RWPE2 (cell line): ENCODE results near the gene TAP1.

Source experiments
- ATAC-seq: fragments of 200-7000 bp; cut with Tn5 transposase; 3 replicates; pipeline ENCODE4 v1.9.1; 2021; ENCODE audit warnings: low read depth
- DNase-seq: peaks from one replicate; pipeline ENCODE4 v3.0.0-alpha.2; 2020; ENCODE audit warnings: low spot score
- H3K27ac ChIP-seq: fragments of 450-650 bp; 2 replicates; pipeline ENCODE4 v1.5.1; 2017; ENCODE audit warnings: mild to moderate bottlenecking; ENCODE audit not compliant: poor library complexity, severe bottlenecking
- H3K27me3 ChIP-seq: fragments of 250-450 bp; sonication (Bioruptor Pico); 2 replicates; pipeline ENCODE4 v1.5.1; 2021; ENCODE audit warnings: mild to moderate bottlenecking, moderate library complexity; ENCODE audit not compliant: insufficient read depth, poor library complexity, severe bottlenecking
- H3K36me3 ChIP-seq: fragments of 250-450 bp; sonication (Bioruptor Pico); 2 replicates; pipeline ENCODE4 v1.5.1; 2020; ENCODE audit warnings: low read depth, mild to moderate bottlenecking, moderate library complexity
- H3K4me1 ChIP-seq: fragments of 250-450 bp; sonication (Bioruptor Pico); 2 replicates; pipeline ENCODE4 v1.5.1; 2021; ENCODE audit warnings: mild to moderate bottlenecking, moderate library complexity; ENCODE audit not compliant: insufficient read depth, poor library complexity, severe bottlenecking
- H3K4me3 ChIP-seq: fragments of 250-450 bp; sonication (Bioruptor Pico); 2 replicates; pipeline ENCODE4 v1.5.1; 2021; ENCODE audit warnings: mild to moderate bottlenecking, moderate library complexity; ENCODE audit not compliant: severe bottlenecking
- H3K9me3 ChIP-seq: fragments of 250-450 bp; sonication (Bioruptor Pico); 2 replicates; pipeline ENCODE4 v1.5.1; 2021; ENCODE audit warnings: mild to moderate bottlenecking, moderate library complexity; ENCODE audit not compliant: severe bottlenecking
- TF ChIP-seq, protein P1 (sequence below): fragments of 450-650 bp; IDR thresholded peaks from one replicate; pipeline ENCODE4 v1.5.1; 2017; ENCODE audit warnings: mild to moderate bottlenecking, moderate library complexity; ENCODE audit not compliant: poor library complexity, severe bottlenecking

Gene TAP1

DNA sequence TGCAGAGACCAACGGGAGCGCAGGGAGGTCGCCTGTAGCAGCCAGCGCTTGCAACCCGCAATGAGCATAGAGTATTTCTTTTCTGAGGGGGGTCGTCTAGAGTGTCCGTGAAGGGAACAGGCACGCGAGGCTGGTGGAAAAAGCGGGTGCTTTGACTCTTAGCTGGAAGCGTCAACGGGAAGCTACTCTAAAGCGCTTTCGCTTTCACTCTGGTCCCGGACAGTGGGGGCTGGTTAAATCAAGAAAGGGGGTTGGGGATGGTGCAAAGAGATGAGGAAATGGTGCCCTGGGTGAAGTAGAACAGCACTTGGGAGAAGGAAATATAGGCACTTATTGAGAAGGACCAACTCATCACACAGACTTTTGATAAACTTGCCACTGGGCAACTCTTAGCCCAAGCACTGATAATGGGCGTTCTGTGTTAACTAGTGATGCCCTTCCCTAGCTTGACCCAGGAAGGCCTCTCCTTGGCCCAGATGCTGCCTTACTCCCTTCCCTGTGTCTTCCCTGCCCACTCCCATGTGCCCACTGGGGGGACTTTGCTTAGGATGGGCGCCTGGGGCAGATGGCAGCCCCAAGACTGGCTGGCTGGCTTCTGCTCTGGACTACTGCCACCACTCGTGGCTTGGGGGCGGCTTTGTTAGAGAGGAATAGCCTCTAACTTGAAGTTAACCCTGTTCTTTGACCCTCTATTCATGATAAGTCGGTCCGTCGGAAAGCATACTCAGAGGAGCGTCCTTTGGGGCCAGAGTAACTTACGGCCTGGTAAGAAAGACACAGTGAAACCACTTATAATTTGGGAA lies 1.1 kb upstream of the TAP1 start:
- TF ChIP-seq, protein P1, sequence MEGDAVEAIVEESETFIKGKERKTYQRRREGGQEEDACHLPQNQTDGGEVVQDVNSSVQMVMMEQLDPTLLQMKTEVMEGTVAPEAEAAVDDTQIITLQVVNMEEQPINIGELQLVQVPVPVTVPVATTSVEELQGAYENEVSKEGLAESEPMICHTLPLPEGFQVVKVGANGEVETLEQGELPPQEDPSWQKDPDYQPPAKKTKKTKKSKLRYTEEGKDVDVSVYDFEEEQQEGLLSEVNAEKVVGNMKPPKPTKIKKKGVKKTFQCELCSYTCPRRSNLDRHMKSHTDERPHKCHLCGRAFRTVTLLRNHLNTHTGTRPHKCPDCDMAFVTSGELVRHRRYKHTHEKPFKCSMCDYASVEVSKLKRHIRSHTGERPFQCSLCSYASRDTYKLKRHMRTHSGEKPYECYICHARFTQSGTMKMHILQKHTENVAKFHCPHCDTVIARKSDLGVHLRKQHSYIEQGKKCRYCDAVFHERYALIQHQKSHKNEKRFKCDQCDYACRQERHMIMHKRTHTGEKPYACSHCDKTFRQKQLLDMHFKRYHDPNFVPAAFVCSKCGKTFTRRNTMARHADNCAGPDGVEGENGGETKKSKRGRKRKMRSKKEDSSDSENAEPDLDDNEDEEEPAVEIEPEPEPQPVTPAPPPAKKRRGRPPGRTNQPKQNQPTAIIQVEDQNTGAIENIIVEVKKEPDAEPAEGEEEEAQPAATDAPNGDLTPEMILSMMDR: no peak
- Histone ChIP-seq H3K4me3 (peak overlapping the region; percentile 55), H3K27ac (peak overlapping the region; percentile 63), H3K4me1 (no peaks in the 10 kb centered on the region), H3K27me3 (no peaks in the 10 kb centered on the region), H3K36me3 (peaks cover 21% of the 10 kb centered on the region), H3K9me3 (no peaks in the 10 kb centered on the region)
- no peak for ATAC-seq
- no peak for DNase-seq

DNA sequence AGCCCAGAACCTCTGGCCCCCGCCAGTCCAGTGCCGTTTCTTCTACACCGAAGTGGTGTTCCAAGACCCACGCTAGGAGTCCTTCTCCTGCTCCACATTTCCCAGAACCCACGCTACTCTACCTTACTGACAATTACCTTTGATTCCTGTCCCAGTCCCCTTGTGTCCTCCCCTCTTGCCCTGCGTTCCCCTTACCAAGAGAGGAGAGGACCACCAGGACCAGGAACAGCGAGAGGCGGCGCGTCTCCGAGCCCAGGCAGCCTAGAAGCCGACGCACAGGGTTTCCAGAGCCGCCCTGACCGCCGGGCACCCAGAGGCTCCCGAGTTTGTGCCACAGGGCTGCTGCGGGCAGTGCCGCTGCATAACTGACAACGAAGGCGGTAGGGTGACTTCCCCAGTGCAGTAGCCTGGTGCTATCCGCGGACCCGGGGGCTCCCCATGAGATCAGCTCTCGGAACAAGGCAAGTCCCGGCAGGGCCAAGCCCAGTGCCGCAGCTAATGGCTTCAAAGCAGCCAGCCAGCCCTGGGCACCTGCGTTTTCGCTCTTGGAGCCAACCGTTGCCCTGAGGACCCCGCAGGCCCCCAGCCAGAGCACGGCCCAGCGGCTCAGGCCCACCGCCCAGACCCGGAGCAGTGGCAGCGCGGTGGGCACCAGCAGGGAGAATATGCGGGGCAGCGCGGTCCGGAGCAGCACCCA lies 512 bp downstream of the TAP1 start:
- Histone ChIP-seq H3K27ac (peak overlapping the region; percentile 63), H3K4me3 (peak overlapping the region; percentile 55), H3K9me3 (no peaks in the 10 kb centered on the region), H3K36me3 (peaks cover 28% of the 10 kb centered on the region), H3K27me3 (no peaks in the 10 kb centered on the region), H3K4me1 (no peaks in the 10 kb centered on the region)
- TF ChIP-seq, protein P1: no peak
- ATAC-seq (peak; percentile 37), DNase-seq (no peak)

DNA sequence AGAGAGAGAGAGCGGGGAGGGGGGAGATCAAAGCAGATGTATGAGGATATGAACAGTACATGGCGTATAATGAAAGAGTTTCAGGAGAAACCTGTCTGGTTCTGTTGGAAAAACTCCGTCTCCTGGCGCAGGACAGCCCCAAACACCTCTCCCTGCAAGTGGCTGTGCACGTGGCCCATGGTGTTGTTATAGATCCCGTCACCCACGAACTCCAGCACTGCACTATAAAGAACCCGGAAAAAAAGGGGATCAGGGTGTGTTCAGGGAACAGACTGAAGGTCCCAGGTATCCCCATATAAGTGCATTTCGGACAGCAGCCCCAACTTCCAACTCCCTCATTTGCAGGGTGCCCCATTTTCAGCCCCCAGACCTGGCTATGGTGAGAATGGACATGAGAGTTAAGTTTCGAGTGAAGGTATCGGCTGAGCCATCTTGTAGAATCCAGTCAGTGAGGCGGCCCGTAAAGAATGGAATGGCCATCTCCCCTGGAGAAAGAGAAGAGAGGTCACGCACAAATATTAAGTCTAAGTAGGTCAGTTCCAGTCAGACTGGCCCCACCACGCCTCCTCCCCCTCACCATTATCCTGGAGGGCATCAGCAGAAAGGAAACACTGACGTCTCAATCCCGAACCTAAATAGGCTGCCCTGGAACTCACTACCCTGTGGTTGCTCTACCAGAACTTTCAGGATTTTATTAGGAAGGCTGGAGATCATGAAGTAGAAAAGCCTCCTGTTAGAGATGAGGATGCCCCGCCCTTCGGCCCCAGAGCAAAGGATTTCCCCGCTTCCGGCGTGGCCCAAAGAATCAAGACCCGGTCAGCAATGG lies 1.3 kb downstream of the TAP1 start:
- peaks cover 33% of the 10 kb centered on the region for H3K36me3 ChIP-seq
- peak overlapping the region; percentile 63 for H3K27ac ChIP-seq
- peak overlapping the region; percentile 55 for H3K4me3 ChIP-seq
- TF ChIP-seq, protein P1: no peak
- ATAC-seq (no peak), DNase-seq (no peak)
- H3K27me3 ChIP-seq: no peaks in the 10 kb centered on the region
- H3K4me1 ChIP-seq: no peaks in the 10 kb centered on the region
- H3K9me3 ChIP-seq: no peaks in the 10 kb centered on the region

DNA sequence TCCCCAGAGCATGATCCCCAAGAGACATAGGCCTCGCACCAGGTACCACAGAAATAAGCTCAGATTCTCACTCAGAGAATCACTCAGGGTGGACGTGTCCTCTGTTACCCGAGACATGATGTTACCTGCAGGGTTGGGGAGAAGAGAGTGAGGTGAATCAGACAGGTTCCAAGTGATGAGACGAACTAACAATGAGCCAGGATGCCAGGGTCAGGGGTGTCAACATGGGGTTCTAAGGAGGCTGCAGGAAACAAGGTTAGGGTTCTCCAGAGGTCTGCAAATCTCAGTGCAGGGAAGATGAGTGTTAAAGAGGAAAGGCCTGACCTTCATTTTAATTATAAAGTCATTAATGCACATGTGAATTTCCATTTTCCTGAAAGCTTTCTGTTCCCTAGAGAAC lies 2.5 kb downstream of the TAP1 start:
- Histone ChIP-seq H3K36me3 (peaks cover 41% of the 10 kb centered on the region), H3K4me3 (no peak overlapping the region), H3K9me3 (no peaks in the 10 kb centered on the region), H3K27me3 (no peaks in the 10 kb centered on the region), H3K27ac (no peak overlapping the region), H3K4me1 (no peaks in the 10 kb centered on the region)
- ATAC-seq: no peak
- TF ChIP-seq, protein P1: no peak
- DNase-seq: no peak
